A673 (cell line): ENCODE results near the gene C1orf167. TPM values are rescaled to one million over a fixed set of nuclear protein-coding genes. Genes with fewer than 3 reads are reported as not detected.

ENCODE experiments used
- BruUV-seq: library from RNA; stranded (reverse); fragments of 400-500 nt; replicated peaks from 2 replicates; lab custom pipeline; 2021; lab: Mats Ljungman, UMichigan
- CTCF ChIA-PET: fragments of 300-600 bp; sonication (Branson Sonifier 250); formaldehyde crosslinking; loops from one replicate; lab custom pipeline; 2022; ENCODE audit warnings: antibody characterized with exemption; lab: Charles Lee
- POLR2A ChIA-PET: fragments of 300-600 bp; sonication (Branson Sonifier 250); formaldehyde crosslinking; loops from one replicate; lab custom pipeline; 2022; ENCODE audit warnings: antibody characterized with exemption; ENCODE audit not compliant: low non-redundant PET; lab: Charles Lee
- DNase-seq: peaks from one replicate; pipeline ENCODE4 v3.0.0-alpha.2; 2015; ENCODE audit warnings: low spot score
- H3K27ac ChIP-seq: fragments of 200-600 bp; sonication (generic); 2 replicates; pipeline ENCODE4 v1.5.1; 2016; ENCODE audit warnings: mixed run types, low read depth, mild to moderate bottlenecking, mixed read lengths, antibody characterized with exemption, low read length; ENCODE audit not compliant: poor library complexity, severe bottlenecking
- H3K27me3 ChIP-seq: fragments of 200-600 bp; sonication (generic); replicated peaks from 2 replicates; pipeline ENCODE4 v1.6.1; 2017; ENCODE audit warnings: mixed run types, low read depth, mild to moderate bottlenecking, mixed read lengths, antibody characterized with exemption, low read length; ENCODE audit not compliant: insufficient read depth, poor library complexity
- H3K36me3 ChIP-seq: fragments of 200-600 bp; sonication (generic); 2 replicates; pipeline ENCODE4 v1.6.1; 2016; ENCODE audit warnings: mixed run types, mild to moderate bottlenecking, mixed read lengths, antibody characterized with exemption, low read length; ENCODE audit not compliant: insufficient read depth, poor library complexity, severe bottlenecking
- H3K4me1 ChIP-seq: fragments of 200-600 bp; sonication (generic); 2 replicates; pipeline ENCODE4 v1.6.1; 2017; ENCODE audit warnings: mixed run types, mild to moderate bottlenecking, mixed read lengths, antibody characterized with exemption, low read length; ENCODE audit not compliant: insufficient read depth, poor library complexity, severe bottlenecking
- H3K4me3 ChIP-seq: fragments of 200-600 bp; sonication (generic); 2 replicates; pipeline ENCODE4 v1.5.1; 2016; ENCODE audit warnings: low read depth, mixed run types, mild to moderate bottlenecking, mixed read lengths, low read length; ENCODE audit not compliant: poor library complexity, severe bottlenecking
- H3K9me3 ChIP-seq: fragments of 200-600 bp; sonication (generic); 2 replicates; pipeline ENCODE4 v1.6.1; 2016; ENCODE audit warnings: mixed run types, low read depth, mild to moderate bottlenecking, mixed read lengths, antibody characterized with exemption, low read length; ENCODE audit not compliant: poor library complexity, severe bottlenecking
- EZH2 ChIP-seq: fragments of 200-600 bp; sonication (generic); IDR thresholded peaks from 2 replicates; pipeline ENCODE4 v1.6.1; 2017; ENCODE audit warnings: borderline replicate concordance, low read depth, mild to moderate bottlenecking, mixed read lengths, antibody characterized with exemption, low read length; ENCODE audit not compliant: poor library complexity, severe bottlenecking
- intact Hi-C: fragments of 100-400 bp; cut with micrococcal nuclease; formaldehyde crosslinking; loops from one replicate; pipeline ENCODE4 v1.10.0; 2022; ENCODE audit not compliant: unreplicated experiment
- total RNA-seq: library from RNA; stranded (reverse); gene quantifications from 2 replicates; pipeline ENCODE4 v1.2.3, GENCODE V29; 2021
- TF ChIP-seq, protein P1 (sequence below): fragments of 300-800, 200-600 bp; sonication (generic); conservative IDR thresholded peaks from 2 replicates; pipeline ENCODE4 v1.5.1; 2017; ENCODE audit warnings: low read depth, mild to moderate bottlenecking, antibody characterized with exemption, low read length, moderate library complexity, mixed read lengths

The C1orf167 gene
- total RNA-seq, 1 experiment from 2014 or later, result not detected

DNA sequence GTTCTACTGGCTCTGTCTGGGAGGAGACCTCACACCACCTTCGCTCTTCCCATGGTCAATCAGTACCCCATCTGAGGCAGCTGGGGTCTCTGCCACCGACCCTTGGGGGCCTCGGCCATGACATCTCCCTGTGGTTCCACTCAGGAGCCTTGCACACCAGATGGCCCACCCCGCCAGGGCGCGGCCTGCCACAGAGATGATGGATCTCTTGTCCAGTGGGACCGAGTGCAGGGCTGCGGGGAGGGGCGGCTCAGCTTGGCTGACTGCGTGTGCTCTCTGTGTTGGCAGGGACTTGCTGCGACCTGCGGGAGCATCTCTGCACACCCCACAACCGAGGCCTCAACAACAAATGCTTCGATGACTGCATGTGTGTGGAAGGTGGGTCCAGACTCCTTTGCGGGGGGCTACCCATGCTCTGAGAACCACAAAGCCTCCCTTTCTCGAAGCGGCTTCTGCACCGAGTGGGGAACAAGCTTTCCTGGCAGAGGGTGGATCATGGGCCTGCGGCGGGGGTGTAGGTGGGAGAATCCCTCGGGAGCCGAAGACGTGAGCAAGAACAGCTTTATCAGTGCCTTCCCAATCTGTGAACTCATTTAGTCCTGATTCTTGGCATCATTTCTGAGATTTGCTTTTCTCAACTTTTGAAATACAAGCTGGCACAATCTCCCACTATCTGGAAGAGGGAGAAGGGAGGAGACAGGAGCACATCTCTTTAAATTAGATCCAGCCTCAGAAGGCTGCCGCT is 47.0 kb upstream of the C1orf167 start:
- no peak for DNase-seq
- Histone ChIP-seq H3K27ac (no peak overlapping the region), H3K27me3 (no peaks in the 10 kb centered on the region), H3K4me3 (no peak overlapping the region), H3K9me3 (no peaks in the 10 kb centered on the region), H3K4me1 (no peaks in the 10 kb centered on the region), H3K36me3 (no peaks in the 10 kb centered on the region)
- TF ChIP-seq, protein P1, sequence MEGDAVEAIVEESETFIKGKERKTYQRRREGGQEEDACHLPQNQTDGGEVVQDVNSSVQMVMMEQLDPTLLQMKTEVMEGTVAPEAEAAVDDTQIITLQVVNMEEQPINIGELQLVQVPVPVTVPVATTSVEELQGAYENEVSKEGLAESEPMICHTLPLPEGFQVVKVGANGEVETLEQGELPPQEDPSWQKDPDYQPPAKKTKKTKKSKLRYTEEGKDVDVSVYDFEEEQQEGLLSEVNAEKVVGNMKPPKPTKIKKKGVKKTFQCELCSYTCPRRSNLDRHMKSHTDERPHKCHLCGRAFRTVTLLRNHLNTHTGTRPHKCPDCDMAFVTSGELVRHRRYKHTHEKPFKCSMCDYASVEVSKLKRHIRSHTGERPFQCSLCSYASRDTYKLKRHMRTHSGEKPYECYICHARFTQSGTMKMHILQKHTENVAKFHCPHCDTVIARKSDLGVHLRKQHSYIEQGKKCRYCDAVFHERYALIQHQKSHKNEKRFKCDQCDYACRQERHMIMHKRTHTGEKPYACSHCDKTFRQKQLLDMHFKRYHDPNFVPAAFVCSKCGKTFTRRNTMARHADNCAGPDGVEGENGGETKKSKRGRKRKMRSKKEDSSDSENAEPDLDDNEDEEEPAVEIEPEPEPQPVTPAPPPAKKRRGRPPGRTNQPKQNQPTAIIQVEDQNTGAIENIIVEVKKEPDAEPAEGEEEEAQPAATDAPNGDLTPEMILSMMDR, result no peak
- no peak for TF ChIP-seq EZH2
- BruUV-seq, result no TSS peak
- ChIA-PET CTCF (no interaction called here), POLR2A (no interaction called here)
- intact Hi-C loops, result no loop called here

DNA sequence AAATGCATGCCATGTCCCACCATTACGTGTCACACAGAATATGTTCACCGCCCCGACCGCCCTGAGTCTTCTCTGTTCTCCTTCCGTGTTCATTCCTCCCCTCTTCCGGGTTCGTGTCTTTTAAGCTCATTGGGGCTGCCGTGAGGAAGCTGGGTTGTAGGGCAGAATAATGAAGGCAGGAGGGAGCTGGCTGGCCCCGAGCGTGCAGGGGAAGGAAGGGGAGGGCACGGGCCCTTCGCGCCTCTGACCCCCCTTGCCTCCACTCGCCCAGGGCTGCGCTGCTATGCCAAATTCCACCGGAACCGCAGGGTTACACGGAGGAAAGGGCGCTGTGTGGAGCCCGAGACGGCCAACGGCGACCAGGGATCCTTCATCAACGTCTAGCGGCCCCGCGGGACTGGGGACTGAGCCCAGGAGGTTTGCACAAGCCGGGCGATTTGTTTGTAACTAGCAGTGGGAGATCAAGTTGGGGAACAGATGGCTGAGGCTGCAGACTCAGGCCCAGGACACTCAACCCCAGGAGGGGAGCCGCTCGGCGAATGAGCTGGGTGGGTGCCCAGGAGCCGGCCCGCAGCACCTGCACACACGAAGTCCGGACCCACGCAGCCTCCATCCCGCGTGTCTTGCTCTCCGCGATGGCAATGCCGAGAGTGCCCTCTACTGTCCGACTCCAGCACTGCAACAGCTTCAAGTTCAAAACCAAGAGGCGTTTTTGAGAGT is 42.5 kb upstream of the C1orf167 start:
- BruUV-seq, result no TSS peak
- DNase-seq, result peak; percentile 63
- Histone ChIP-seq H3K27ac (no peak overlapping the region), H3K4me3 (peak overlapping the region; percentile 23), H3K36me3 (no peaks in the 10 kb centered on the region), H3K27me3 (no peaks in the 10 kb centered on the region), H3K9me3 (no peaks in the 10 kb centered on the region), H3K4me1 (no peaks in the 10 kb centered on the region)
- intact Hi-C loops, result loop anchor here (2.0 kb wide), 1 partner anchor 69 kb away; no protein-coding TSS in a partner anchor
- CTCF ChIA-PET, result interaction anchor here (0.6 to 1.7 kb wide), 6 partner anchors 8 to 682 kb away, joined by 3 to 13 read pairs (median 4); partner anchors contain the start of gene FBXO6
- TF ChIP-seq EZH2, result no peak
- TF ChIP-seq, protein P1, result peak; percentile 98
- POLR2A ChIA-PET, result no interaction called here

DNA sequence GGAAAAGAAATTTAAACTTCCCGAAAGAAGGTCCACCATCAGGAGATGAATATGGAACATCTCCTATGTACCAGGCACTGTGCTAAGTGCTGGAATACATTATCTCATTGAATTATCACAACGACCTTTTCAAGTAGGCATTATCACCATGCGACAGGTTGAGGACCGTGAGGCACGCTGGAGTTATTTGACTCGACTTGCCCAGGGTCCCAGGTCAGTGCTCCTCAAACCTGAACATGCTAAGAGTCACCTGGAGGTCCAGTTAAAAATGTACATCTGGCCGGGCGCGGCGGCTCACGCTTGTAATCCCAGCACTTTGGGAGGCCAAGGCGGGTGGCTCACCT is 42.0 kb upstream of the C1orf167 start:
- no peaks in the 10 kb centered on the region for H3K9me3 ChIP-seq
- no TSS peak for BruUV-seq
- H3K27ac ChIP-seq, result no peak overlapping the region
- CTCF ChIA-PET, result interaction anchor here (0.6 to 1.7 kb wide), 6 partner anchors 9 to 683 kb away, joined by 3 to 13 read pairs (median 4); partner anchors contain the start of gene FBXO6
- no peaks in the 10 kb centered on the region for H3K36me3 ChIP-seq
- POLR2A ChIA-PET, result no interaction called here
- TF ChIP-seq EZH2, result no peak
- TF ChIP-seq, protein P1, result no peak
- no peaks in the 10 kb centered on the region for H3K27me3 ChIP-seq
- H3K4me1 ChIP-seq, result no peaks in the 10 kb centered on the region
- DNase-seq, result no peak
- no peak overlapping the region for H3K4me3 ChIP-seq
- intact Hi-C loops, result no loop called here
